MM.1S (cell line): ENCODE data around the gene USP32.

Source experiments
- EZH2 ChIP-seq: fragments of 300-600 bp; sonication (generic); optimal IDR thresholded peaks from 2 replicates; pipeline ENCODE3; 2017; ENCODE audit warnings: low read depth, mild to moderate bottlenecking, antibody characterized with exemption, low read length, mixed read lengths
- EZH2phosphoT487 ChIP-seq: fragments of 300-600 bp; sonication (generic); IDR thresholded peaks from 2 replicates; pipeline ENCODE4 v1.6.1; 2018; ENCODE audit warnings: antibody characterized with exemption, low read length
- TF ChIP-seq, protein P1 (sequence below): fragments of 300-600 bp; sonication (generic); IDR thresholded peaks from 2 replicates; pipeline ENCODE4 v1.5.1; 2016; ENCODE audit warnings: antibody characterized with exemption, low read length, mixed read lengths

DNA sequence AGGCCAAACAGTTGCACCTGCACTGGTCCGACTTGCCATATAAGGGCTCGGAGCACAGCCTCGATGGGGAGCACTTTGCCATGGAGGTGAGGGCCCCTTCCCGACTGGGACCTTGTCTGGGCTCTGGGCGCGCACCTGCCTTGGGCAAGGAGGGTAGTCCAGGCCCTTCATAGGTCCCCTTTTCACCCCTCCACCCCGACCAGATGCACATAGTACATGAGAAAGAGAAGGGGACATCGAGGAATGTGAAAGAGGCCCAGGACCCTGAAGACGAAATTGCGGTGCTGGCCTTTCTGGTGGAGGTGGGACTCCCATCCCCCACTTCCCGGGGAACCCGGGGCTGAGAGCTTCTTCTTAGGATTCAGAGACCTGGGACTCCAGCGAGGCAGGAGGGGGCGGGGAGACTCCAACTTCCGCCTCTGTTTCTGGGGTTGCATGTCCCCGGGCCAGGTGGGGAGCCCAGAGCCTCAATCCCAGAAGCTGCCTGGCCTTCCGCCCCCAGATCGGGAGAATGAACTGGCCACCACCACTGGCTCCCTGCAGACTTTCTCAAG lies 234.4 kb downstream of the USP32 start:
- TF ChIP-seq EZH2 (no peak), EZH2phosphoT487 (no peak)
- TF ChIP-seq, protein P1, sequence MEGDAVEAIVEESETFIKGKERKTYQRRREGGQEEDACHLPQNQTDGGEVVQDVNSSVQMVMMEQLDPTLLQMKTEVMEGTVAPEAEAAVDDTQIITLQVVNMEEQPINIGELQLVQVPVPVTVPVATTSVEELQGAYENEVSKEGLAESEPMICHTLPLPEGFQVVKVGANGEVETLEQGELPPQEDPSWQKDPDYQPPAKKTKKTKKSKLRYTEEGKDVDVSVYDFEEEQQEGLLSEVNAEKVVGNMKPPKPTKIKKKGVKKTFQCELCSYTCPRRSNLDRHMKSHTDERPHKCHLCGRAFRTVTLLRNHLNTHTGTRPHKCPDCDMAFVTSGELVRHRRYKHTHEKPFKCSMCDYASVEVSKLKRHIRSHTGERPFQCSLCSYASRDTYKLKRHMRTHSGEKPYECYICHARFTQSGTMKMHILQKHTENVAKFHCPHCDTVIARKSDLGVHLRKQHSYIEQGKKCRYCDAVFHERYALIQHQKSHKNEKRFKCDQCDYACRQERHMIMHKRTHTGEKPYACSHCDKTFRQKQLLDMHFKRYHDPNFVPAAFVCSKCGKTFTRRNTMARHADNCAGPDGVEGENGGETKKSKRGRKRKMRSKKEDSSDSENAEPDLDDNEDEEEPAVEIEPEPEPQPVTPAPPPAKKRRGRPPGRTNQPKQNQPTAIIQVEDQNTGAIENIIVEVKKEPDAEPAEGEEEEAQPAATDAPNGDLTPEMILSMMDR = no peak
